BJ (cell line): ENCODE measurements around the gene TMEM88. TPM values are rescaled to one million over a fixed set of nuclear protein-coding genes. Genes with fewer than 3 reads are reported as not detected.

Experiments used
- CTCF ChIA-PET: fragments of 350-600 bp; formaldehyde crosslinking; extraction: SDS; loops from one replicate; lab custom pipeline; 2021; ENCODE audit warnings: antibody characterized with exemption, inconsistent platforms; lab: Yijun Ruan, JAX
- POLR2A ChIA-PET: fragments of 300-600 bp; sonication (Branson Sonifier 250); formaldehyde crosslinking; extraction: SDS; loops from one replicate; lab custom pipeline; 2021; ENCODE audit warnings: antibody characterized with exemption; lab: Charles Lee
- DNase-seq: peaks from one replicate; pipeline ENCODE4 v3.0.0-alpha.2; 2011; ENCODE audit warnings: low read depth
- H3K27me3 ChIP-seq: 2 replicates; pipeline ENCODE4 v1.6.0; 2011; ENCODE audit warnings: low read length; ENCODE audit not compliant: control insufficient read depth, insufficient read depth
- H3K36me3 ChIP-seq: 2 replicates; pipeline ENCODE4 v1.5.1; 2011; ENCODE audit warnings: low read length; ENCODE audit not compliant: control insufficient read depth, insufficient read depth
- H3K4me3 ChIP-seq: 2 replicates; pipeline ENCODE4 v1.5.1; 2011; ENCODE audit warnings: low read depth, mild to moderate bottlenecking, control low read depth, low read length
- polyA plus RNA-seq: library from polyadenylated mRNA; depleted of rRNA; stranded (reverse); fragments of >200 nt; gene quantifications from 2 replicates; pipeline ENCODE4 v1.2.3, GENCODE V29; 2011
- TF ChIP-seq, protein P1 (sequence below): IDR thresholded peaks from 2 replicates; pipeline ENCODE4 v1.5.1; 2011; ENCODE audit warnings: low read depth, mild to moderate bottlenecking, control low read depth, inconsistent platforms, low read length, moderate library complexity; ENCODE audit not compliant: insufficient read depth

Gene TMEM88
- polyA plus RNA-seq, 1 experiment, result 0.29 TPM

DNA sequence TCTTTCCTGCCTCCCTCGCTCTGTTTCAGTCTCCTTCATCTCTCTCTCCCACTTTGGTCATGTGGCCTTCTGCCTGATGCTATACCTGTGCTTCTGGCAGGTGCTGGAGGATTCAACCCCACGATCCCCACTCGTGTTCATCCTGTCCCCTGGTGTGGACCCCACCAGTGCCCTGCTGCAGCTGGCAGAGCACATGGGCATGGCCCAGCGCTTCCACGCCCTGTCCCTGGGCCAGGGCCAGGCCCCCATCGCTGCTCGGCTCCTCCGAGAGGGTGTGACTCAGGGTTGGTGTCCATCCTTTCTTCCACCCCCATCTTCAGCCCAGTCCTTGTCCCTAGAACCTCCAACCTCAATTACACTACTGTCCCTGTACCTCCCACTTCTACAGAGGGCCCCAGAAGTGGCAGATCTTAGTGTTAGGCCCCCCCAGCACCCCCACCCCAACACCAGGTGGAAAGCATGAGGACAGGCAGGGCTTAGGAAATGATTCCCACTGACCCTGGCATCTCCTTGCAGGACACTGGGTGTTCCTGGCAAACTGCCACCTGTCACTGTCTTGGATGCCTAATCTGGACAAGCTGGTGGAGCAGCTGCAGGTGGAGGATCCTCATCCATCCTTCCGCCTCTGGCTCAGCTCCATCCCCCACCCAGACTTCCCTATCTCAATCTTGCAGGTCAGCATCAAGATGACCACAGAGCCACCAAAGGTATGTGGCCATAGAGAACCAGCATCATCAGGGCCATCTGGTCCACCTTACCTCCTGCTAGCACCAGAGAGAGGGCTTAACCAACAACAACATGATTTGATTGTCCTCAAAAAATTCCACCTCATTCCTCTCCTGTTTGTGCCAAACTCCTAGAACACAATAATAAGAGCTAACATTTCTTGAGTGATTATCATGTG is 30.6 kb upstream of the TMEM88 start:
- no peaks in the 10 kb centered on the region for H3K36me3 ChIP-seq
- CTCF ChIA-PET, result interaction anchor here (0.7 to 3.1 kb wide), 14 partner anchors 8 to 234 kb away, joined by 3 to 17 read pairs (median 4); partner anchors contain the start of gene KDM6B
- DNase-seq, result no peak
- POLR2A ChIA-PET, result no interaction called here
- TF ChIP-seq, protein P1, sequence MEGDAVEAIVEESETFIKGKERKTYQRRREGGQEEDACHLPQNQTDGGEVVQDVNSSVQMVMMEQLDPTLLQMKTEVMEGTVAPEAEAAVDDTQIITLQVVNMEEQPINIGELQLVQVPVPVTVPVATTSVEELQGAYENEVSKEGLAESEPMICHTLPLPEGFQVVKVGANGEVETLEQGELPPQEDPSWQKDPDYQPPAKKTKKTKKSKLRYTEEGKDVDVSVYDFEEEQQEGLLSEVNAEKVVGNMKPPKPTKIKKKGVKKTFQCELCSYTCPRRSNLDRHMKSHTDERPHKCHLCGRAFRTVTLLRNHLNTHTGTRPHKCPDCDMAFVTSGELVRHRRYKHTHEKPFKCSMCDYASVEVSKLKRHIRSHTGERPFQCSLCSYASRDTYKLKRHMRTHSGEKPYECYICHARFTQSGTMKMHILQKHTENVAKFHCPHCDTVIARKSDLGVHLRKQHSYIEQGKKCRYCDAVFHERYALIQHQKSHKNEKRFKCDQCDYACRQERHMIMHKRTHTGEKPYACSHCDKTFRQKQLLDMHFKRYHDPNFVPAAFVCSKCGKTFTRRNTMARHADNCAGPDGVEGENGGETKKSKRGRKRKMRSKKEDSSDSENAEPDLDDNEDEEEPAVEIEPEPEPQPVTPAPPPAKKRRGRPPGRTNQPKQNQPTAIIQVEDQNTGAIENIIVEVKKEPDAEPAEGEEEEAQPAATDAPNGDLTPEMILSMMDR, result no peak
- H3K4me3 ChIP-seq, result no peak overlapping the region
- peaks cover 3% of the 10 kb centered on the region for H3K27me3 ChIP-seq

DNA sequence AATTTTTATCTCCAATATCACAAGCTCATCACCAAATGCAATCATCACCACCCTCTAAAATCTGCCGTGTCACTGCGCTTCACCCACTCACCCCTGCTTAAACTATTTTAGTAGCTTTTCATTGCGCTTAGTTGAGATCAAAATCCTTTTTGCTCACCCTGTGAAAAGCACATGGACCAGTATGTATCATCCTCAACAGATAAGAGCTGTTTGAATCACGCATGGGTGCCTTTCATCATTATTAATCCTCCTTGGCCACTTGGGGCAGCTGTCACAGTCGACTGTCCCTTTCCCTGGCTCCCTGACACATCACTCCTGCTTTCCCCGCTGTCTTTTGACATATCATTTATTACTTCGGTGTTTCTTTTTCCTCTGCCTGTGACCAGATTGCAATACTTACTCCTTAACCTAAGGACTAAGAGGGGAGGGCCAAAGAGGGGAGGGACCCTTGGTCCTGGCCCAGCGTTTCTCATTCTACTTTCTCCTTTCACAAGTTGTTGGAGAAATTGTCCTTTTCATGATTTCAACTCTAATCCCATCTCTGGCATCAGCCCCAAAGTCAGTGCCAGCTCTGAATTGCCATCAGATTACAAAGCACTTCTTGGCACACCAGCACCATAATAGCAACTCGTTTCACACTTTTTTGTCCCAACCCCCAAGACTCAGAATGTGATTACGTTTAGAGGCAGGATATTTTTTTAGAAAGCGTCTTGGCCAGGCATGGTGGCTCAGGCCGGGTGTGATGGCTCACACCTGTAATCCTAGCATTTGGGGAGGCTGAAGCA is 29.5 kb upstream of the TMEM88 start:
- CTCF ChIA-PET, result interaction anchor here (0.6 to 3.1 kb wide), 12 partner anchors 9 to 233 kb away, joined by 3 to 17 read pairs (median 4); partner anchors contain the start of gene KDM6B
- TF ChIP-seq, protein P1, result no peak
- Histone ChIP-seq H3K36me3 (no peaks in the 10 kb centered on the region), H3K4me3 (no peak overlapping the region), H3K27me3 (peaks cover 5% of the 10 kb centered on the region)
- POLR2A ChIA-PET, result no interaction called here
- DNase-seq, result no peak

DNA sequence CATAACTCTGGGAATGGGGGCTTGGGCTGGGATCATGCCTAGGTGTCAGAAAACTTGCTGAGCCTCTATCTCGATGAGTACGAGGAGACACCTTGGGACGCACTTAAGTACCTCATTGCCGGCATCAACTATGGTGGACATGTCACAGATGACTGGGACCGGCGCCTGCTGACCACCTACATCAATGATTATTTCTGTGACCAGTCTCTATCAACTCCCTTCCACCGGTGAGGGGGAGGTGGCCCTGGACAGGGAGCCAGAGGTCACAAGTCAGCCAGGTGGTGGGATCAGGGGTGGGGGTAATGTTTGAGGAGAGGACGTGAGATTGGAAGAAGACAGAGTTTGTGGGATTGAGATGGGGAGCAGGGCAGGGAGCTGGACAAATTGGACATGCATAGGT is 24.2 kb upstream of the TMEM88 start:
- TF ChIP-seq, protein P1, result no peak
- Histone ChIP-seq H3K4me3 (no peak overlapping the region), H3K27me3 (peaks cover 6% of the 10 kb centered on the region), H3K36me3 (no peaks in the 10 kb centered on the region)
- no peak for DNase-seq
- CTCF ChIA-PET, result interaction anchor here (1.5 to 2.9 kb wide), 2 partner anchors 8 to 14 kb away, joined by 4 to 13 read pairs; no protein-coding TSS in a partner anchor
- POLR2A ChIA-PET, result no interaction called here

DNA sequence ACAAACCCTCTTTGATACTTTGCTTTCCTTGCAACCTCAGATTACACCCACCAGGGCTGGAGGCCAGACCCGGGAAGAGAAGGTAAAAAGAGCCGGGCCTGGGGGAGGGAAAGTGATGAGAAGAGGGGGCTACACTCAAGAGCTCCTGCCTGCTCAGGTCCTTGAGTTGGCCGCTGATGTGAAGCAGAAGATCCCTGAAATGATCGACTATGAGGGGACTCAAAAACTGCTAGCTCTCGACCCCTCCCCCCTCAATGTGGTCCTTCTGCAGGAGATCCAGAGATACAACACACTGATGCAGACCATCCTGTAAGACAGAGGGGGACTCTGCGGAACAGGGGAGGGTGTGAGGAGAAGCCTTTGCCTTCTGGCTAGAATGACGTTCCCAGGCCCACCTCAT is 23.6 kb upstream of the TMEM88 start:
- no peaks in the 10 kb centered on the region for H3K36me3 ChIP-seq
- H3K27me3 ChIP-seq, result peaks cover 6% of the 10 kb centered on the region
- no peak overlapping the region for H3K4me3 ChIP-seq
- no peak for DNase-seq
- POLR2A ChIA-PET, result no interaction called here
- TF ChIP-seq, protein P1, result no peak
- CTCF ChIA-PET, result interaction anchor here (0.6 to 2.9 kb wide), 2 partner anchors 8 to 905 kb away, joined by 3 to 13 read pairs; no protein-coding TSS in a partner anchor

DNA sequence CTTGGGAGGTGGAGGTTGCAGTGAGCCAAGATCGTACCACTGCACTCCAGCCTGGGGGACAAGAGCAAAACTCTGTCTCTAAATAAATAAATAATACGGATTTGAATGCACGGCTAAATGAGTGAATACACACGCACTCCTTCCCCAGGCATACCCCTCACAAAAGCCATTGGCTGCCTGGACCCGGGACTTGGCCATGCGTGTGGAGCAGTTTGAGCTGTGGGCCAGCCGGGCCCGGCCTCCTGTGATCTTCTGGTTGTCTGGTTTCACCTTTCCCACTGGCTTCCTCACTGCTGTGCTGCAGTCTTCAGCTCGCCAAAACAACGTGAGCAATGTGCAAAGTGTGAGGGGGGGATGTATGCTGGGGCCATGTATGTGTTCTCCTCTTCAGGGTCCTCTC is 22.4 kb upstream of the TMEM88 start:
- POLR2A ChIA-PET, result no interaction called here
- TF ChIP-seq, protein P1, result no peak
- DNase-seq, result no peak
- CTCF ChIA-PET, result interaction anchor here (1.2 to 3.4 kb wide), 6 partner anchors 9 to 89 kb away, joined by 3 to 26 read pairs (median 10); no protein-coding TSS in a partner anchor
- H3K27me3 ChIP-seq, result peaks cover 6% of the 10 kb centered on the region
- no peak overlapping the region for H3K4me3 ChIP-seq
- H3K36me3 ChIP-seq, result no peaks in the 10 kb centered on the region
